Esophagus squamous epithelium (tissue), 4 donors: ENCODE results near the gene SEC23B.

Experiments
- POLR2A ChIP-seq, 4 donors: fragments of 450-650 bp; IDR thresholded peaks; one replicate each; pipeline ENCODE4 v1.6.1; 2017; ENCODE audit warnings: antibody characterized with exemption in 4 of 4, mild to moderate bottlenecking in 4 of 4, moderate library complexity in 3 of 4
- TF ChIP-seq, protein P1 (sequence below), 6 experiments: fragments of 450-650 bp in 4 of 6; fragments of 200-600 bp in 2 of 6; sonication (generic) in 2 of 6; IDR thresholded peaks; one replicate each; pipeline ENCODE4 v1.5.1; 2016 to 2019; ENCODE audit warnings: antibody characterized with exemption in 6 of 6, mild to moderate bottlenecking in 4 of 6, moderate library complexity in 4 of 6

DNA sequence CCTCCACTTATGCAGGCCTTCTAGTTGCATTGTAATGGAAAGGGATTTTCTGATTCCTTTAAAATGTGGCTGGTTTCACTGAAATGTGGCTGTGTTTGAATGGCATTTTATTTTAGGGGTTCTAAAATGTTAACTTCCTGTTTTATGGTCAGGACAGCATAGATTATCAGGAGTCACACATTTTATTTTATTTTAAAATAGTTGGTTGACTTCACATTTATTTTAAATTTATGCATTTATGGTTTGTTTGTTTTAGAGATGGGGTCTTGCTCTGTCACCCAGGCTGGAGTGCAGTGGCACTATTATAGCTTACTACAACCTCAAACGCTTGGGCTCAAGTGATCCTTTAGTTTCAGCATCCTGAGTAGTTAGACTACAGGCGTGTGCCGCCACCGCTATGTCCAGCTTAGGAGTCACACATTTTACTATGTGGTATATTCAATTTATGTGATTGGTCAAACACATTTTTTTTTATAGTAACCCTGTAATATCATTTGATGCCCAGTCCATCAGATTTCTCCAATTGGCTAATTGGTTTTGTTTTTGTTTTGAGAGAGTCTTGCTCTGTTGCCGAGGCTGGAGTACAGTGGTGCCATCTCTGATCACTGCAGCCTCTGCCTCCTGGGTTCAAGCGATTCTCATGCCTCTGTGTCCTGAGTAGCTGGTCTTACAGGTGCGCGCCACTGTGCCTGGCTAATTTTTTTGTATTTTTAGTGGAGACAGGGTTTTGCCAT, 82.4 kb downstream of the SEC23B start:
- TF ChIP-seq, protein P1, sequence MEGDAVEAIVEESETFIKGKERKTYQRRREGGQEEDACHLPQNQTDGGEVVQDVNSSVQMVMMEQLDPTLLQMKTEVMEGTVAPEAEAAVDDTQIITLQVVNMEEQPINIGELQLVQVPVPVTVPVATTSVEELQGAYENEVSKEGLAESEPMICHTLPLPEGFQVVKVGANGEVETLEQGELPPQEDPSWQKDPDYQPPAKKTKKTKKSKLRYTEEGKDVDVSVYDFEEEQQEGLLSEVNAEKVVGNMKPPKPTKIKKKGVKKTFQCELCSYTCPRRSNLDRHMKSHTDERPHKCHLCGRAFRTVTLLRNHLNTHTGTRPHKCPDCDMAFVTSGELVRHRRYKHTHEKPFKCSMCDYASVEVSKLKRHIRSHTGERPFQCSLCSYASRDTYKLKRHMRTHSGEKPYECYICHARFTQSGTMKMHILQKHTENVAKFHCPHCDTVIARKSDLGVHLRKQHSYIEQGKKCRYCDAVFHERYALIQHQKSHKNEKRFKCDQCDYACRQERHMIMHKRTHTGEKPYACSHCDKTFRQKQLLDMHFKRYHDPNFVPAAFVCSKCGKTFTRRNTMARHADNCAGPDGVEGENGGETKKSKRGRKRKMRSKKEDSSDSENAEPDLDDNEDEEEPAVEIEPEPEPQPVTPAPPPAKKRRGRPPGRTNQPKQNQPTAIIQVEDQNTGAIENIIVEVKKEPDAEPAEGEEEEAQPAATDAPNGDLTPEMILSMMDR (IDR thresholded peaks at IDR 0.05) = no peak
- TF ChIP-seq POLR2A (IDR thresholded peaks at IDR 0.05) = no peak
